Muscle of leg (tissue), 11 donors: Measurements from ENCODE around the gene POU2AF2. TPM values are rescaled to one million over a fixed set of nuclear protein-coding genes. Genes with fewer than 3 reads are reported as not detected.
"Not testable (repeated sequence)": the region's sequence is repeated elsewhere in the genome, so short reads cannot be mapped to it uniquely, and the experiment has no call there.

ENCODE experiments used
- DNase-seq: peaks from one replicate; pipeline ENCODE4 v3.0.0; 2013
- H3K27ac ChIP-seq: one replicate; pipeline ENCODE4 v1.5.1; 2013; ENCODE audit warnings: mild to moderate bottlenecking, low read length, control low read depth
- H3K27me3 ChIP-seq: one replicate; pipeline ENCODE4 v1.6.1; 2013; ENCODE audit warnings: low read length; ENCODE audit not compliant: control insufficient read depth, insufficient read depth
- H3K36me3 ChIP-seq: one replicate; pipeline ENCODE4 v1.6.1; 2013; ENCODE audit warnings: low read length; ENCODE audit not compliant: control insufficient read depth, insufficient read depth
- H3K4me1 ChIP-seq: one replicate; pipeline ENCODE4 v1.6.1; 2013; ENCODE audit warnings: low read length; ENCODE audit not compliant: control insufficient read depth, insufficient read depth
- H3K4me3 ChIP-seq: one replicate; pipeline ENCODE4 v1.5.1; 2013; ENCODE audit warnings: low read length, control low read depth
- H3K9me3 ChIP-seq: replicated peaks from 2 replicates; pipeline ENCODE4 v1.6.1; 2013; ENCODE audit warnings: low read depth, low read length; ENCODE audit not compliant: control insufficient read depth
- WGBS: methylation state at CpG from one replicate; pipeline ENCODE4 v1.1.5; 2013; ENCODE audit warnings: missing lambda C conversion rate; ENCODE audit not compliant: insufficient coverage; 5-methylcytosine and 5-hydroxymethylcytosine counted together
- polyA plus RNA-seq, 8 donors: library from polyadenylated mRNA; unstranded; fragments of 120-200 nt; gene quantifications; one replicate each; pipeline versions ENCODE4 v1.2.1 to v1.2.3, GENCODE V29; 2013; ENCODE audit warnings: inconsistent platforms in 1 of 8, low replicate concordance in 1 of 8; ENCODE audit not compliant: insufficient read length in 8 of 8, insufficient read depth in 1 of 8
- total RNA-seq: library from RNA; stranded (reverse); fragments of 120-200 nt; gene quantifications from one replicate; pipeline ENCODE4 v1.2.4, GENCODE V29; 2013

Gene POU2AF2
- total and polyA plus RNA-seq, 9 donors: 0.21 TPM; not detected in 8

- H3K4me3 ChIP-seq, H3K27me3 ChIP-seq, H3K27ac ChIP-seq, H3K9me3 ChIP-seq, DNase-seq, H3K36me3 ChIP-seq, H3K4me1 ChIP-seq: not testable (repeated sequence)
- WGBS: 91% methylated on average over 34 of the region's 39 CpGs
Measured at GRCh38 chr11:111221936-111222335, 23.6 kb upstream of the POU2AF2 start.

GRCh38 chr11:111222821-111223455 lies 22.6 kb upstream of the POU2AF2 start:
- H3K27ac ChIP-seq, H3K4me3 ChIP-seq, H3K36me3 ChIP-seq, H3K9me3 ChIP-seq, H3K4me1 ChIP-seq, DNase-seq, H3K27me3 ChIP-seq: not testable (repeated sequence)
- WGBS: 88% methylated on average over 10 of the region's 20 CpGs

- peak; percentile 57 for DNase-seq
- WGBS: no CpG with 5 or more reads among the region's 3 CpGs
Measured at GRCh38 chr11:111225881-111226280, 19.6 kb upstream of the POU2AF2 start.

GRCh38 chr11:111229604-111230003 lies 15.9 kb upstream of the POU2AF2 start:
- Histone ChIP-seq H3K4me1 (peaks cover 5% of the 10 kb centered on the region), H3K27me3 (no peaks in the 10 kb centered on the region), H3K4me3 (no peak overlapping the region), H3K36me3 (no peaks in the 10 kb centered on the region), H3K27ac (no peak overlapping the region), H3K9me3 (peaks cover 3% of the 10 kb centered on the region)
- 68% methylated on average over 3 of the region's 6 CpGs for WGBS
- DNase-seq: no peak

More at GRCh38 chr11:111225881-111226280, 19.6 kb upstream of the POU2AF2 start:
- Histone ChIP-seq H3K4me3 (no peak overlapping the region), H3K36me3 (no peaks in the 10 kb centered on the region), H3K9me3 (peaks cover 3% of the 10 kb centered on the region), H3K4me1 (peaks cover 5% of the 10 kb centered on the region), H3K27ac (no peak overlapping the region), H3K27me3 (no peaks in the 10 kb centered on the region)

- Histone ChIP-seq H3K36me3 (no peaks in the 10 kb centered on the region), H3K27me3 (no peaks in the 10 kb centered on the region), H3K4me1 (peaks cover 5% of the 10 kb centered on the region), H3K4me3 (no peak overlapping the region), H3K9me3 (peaks cover under 1% of the 10 kb centered on the region), H3K27ac (no peak overlapping the region)
- DNase-seq: no peak
- WGBS: 50% methylated on average over 4 of the region's 6 CpGs
Measured at GRCh38 chr11:111230122-111230465, 15.4 kb upstream of the POU2AF2 start.

- 71% methylated on average over 2 of the region's 3 CpGs for WGBS
- H3K27me3 ChIP-seq: no peaks in the 10 kb centered on the region
- DNase-seq: peak; percentile 36
- no peaks in the 10 kb centered on the region for H3K36me3 ChIP-seq
- no peak overlapping the region for H3K27ac ChIP-seq
- H3K4me1 ChIP-seq: peaks cover 5% of the 10 kb centered on the region
- no peaks in the 10 kb centered on the region for H3K9me3 ChIP-seq
- H3K4me3 ChIP-seq: no peak overlapping the region
Measured at GRCh38 chr11:111231836-111232235, 13.7 kb upstream of the POU2AF2 start.

- H3K4me3 ChIP-seq: no peak overlapping the region
- H3K9me3 ChIP-seq: no peaks in the 10 kb centered on the region
- WGBS: no CpG with 5 or more reads among the region's 2 CpGs
- no peaks in the 10 kb centered on the region for H3K36me3 ChIP-seq
- no peak overlapping the region for H3K27ac ChIP-seq
- H3K4me1 ChIP-seq: no peaks in the 10 kb centered on the region
- no peak for DNase-seq
- no peaks in the 10 kb centered on the region for H3K27me3 ChIP-seq
Measured at GRCh38 chr11:111236383-111236782, 9.1 kb upstream of the POU2AF2 start.

GRCh38 chr11:111237926-111238325 lies 7.6 kb upstream of the POU2AF2 start:
- no peak for DNase-seq
- no CpG with 5 or more reads among the region's 1 CpG for WGBS
- Histone ChIP-seq H3K27me3 (no peaks in the 10 kb centered on the region), H3K27ac (no peak overlapping the region), H3K4me3 (no peak overlapping the region), H3K9me3 (no peaks in the 10 kb centered on the region), H3K4me1 (no peaks in the 10 kb centered on the region), H3K36me3 (no peaks in the 10 kb centered on the region)

- no peaks in the 10 kb centered on the region for H3K4me1 ChIP-seq
- H3K4me3 ChIP-seq: no peak overlapping the region
- whole genome bisulfite sequencing: no CpG with 5 or more reads among the region's 1 CpG
- no peaks in the 10 kb centered on the region for H3K36me3 ChIP-seq
- H3K27me3 ChIP-seq: no peaks in the 10 kb centered on the region
- no peak overlapping the region for H3K27ac ChIP-seq
- no peak for DNase-seq
- H3K9me3 ChIP-seq: no peaks in the 10 kb centered on the region
Measured at GRCh38 chr11:111246956-111247355, 1.4 kb downstream of the POU2AF2 start.

GRCh38 chr11:111250936-111251335 lies 5.4 kb downstream of the POU2AF2 start:
- H3K36me3 ChIP-seq: no peaks in the 10 kb centered on the region
- H3K4me3 ChIP-seq: no peak overlapping the region
- no peaks in the 10 kb centered on the region for H3K9me3 ChIP-seq
- DNase-seq: no peak
- H3K4me1 ChIP-seq: no peaks in the 10 kb centered on the region
- H3K27ac ChIP-seq: no peak overlapping the region
- 83% methylated on average over 2 of the region's 2 CpGs for WGBS
- H3K27me3 ChIP-seq: no peaks in the 10 kb centered on the region

GRCh38 chr11:111253131-111253530 lies 7.6 kb downstream of the POU2AF2 start:
- H3K36me3 ChIP-seq: no peaks in the 10 kb centered on the region
- DNase-seq: no peak
- H3K4me3 ChIP-seq: no peak overlapping the region
- H3K27ac ChIP-seq: no peak overlapping the region
- no peaks in the 10 kb centered on the region for H3K9me3 ChIP-seq
- H3K27me3 ChIP-seq: no peaks in the 10 kb centered on the region
- no peaks in the 10 kb centered on the region for H3K4me1 ChIP-seq
- 92% methylated on average over 1 of the region's 1 CpG for WGBS
